Measurements from ENCODE around the gene TIMP3.
"Not testable (repeated sequence)": the region's sequence is repeated elsewhere in the genome, so short reads cannot be mapped to it uniquely, and the experiment has no call there.

Gene TIMP3

DNA sequence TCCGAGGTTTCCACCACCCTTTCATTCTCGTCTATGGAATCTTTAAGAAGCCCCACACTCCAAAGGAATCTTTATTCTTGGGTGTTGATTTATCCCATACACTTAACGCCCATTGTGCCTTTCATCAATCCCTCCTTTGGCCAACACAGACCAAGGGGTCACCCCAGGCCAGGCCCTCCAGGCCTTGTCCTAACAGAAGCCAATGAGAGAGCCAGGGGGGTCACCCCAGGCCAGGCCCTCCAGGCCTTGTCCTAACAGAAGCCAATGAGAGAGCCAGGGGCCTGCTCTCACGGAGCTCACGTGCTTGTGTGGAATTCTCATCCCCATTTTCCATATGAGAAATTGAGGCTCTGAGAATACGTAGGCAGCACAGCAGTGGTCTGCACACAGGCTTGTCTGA, 47.9 kb upstream of the TIMP3 start:
- H3K4me1 ChIP-seq (ENCODE audit: low read length) = no peaks in the 10 kb centered on the region
- H2AFZ ChIP-seq (ENCODE audit: low read length) = no peak overlapping the region
- no peaks in the 10 kb centered on the region for H3K9me3 ChIP-seq (replicated peaks; ENCODE audit: insufficient read depth, low read length)
- no peak overlapping the region for H3K4me2 ChIP-seq (ENCODE audit: low read depth, low read length)
- TF ChIP-seq EZH2 (optimal IDR thresholded peaks at IDR 0.05; ENCODE audit: low read depth, low read length) = no peak
- TF ChIP-seq, protein P1, sequence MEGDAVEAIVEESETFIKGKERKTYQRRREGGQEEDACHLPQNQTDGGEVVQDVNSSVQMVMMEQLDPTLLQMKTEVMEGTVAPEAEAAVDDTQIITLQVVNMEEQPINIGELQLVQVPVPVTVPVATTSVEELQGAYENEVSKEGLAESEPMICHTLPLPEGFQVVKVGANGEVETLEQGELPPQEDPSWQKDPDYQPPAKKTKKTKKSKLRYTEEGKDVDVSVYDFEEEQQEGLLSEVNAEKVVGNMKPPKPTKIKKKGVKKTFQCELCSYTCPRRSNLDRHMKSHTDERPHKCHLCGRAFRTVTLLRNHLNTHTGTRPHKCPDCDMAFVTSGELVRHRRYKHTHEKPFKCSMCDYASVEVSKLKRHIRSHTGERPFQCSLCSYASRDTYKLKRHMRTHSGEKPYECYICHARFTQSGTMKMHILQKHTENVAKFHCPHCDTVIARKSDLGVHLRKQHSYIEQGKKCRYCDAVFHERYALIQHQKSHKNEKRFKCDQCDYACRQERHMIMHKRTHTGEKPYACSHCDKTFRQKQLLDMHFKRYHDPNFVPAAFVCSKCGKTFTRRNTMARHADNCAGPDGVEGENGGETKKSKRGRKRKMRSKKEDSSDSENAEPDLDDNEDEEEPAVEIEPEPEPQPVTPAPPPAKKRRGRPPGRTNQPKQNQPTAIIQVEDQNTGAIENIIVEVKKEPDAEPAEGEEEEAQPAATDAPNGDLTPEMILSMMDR (IDR thresholded peaks at IDR 0.05; ENCODE audit: low read length) = no peak
- TF ChIP-seq EZH2phosphoT487 (IDR thresholded peaks at IDR 0.05; ENCODE audit: low read length) = no peak
- no peaks in the 10 kb centered on the region for H3K27me3 ChIP-seq (replicated peaks; ENCODE audit: insufficient read depth, low read length)
- DNase-seq = no peak
- H4K20me1 ChIP-seq (ENCODE audit: insufficient read depth, low read length) = no peaks in the 10 kb centered on the region
- no peak overlapping the region for H3K27ac ChIP-seq (ENCODE audit: low read length)
- no peak overlapping the region for H3K4me3 ChIP-seq (ENCODE audit: low read length)
- H3K9ac ChIP-seq (ENCODE audit: low read length) = no peak overlapping the region
- H3K9me2 ChIP-seq (replicated peaks; ENCODE audit: insufficient read depth, low read length) = no peaks in the 10 kb centered on the region
- H3F3A ChIP-seq (ENCODE audit: insufficient read depth, low read length) = no peaks in the 10 kb centered on the region
- H3K36me3 ChIP-seq (replicated peaks; ENCODE audit: insufficient read depth, low read length) = no peaks in the 10 kb centered on the region
- H3K79me2 ChIP-seq (ENCODE audit: low read length) = no peaks in the 10 kb centered on the region

DNA sequence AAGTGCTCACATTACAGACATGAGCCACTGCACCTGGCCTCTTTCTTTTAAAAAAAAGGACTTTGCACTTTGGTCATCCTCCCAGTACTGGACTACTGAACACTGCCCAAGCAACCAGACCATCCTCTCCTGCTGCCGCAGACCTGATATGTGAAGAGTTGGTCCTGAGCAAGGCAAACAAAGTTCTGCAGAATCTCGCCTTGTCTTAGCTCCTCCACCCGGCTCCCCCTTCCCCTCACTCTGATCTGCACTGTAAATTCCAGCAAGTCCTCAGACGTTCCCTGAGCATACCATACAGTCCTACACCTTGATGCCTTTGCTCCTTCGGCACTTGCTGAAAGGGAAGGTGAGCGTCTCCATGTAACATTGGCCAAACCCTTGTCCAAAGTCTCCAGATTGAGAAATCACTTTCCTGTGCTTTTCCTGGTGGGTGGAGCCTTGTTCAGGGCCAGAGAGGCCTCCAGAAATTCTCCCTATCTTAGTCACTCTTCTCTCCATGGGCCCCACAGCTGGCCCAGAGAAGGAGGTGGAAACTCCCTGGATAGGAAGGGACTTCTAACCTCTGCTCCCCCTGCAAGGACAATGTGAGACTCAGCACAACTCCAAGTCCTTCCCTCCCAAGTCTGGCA, 47.0 kb upstream of the TIMP3 start:
- no peaks in the 10 kb centered on the region for H3K9me3 ChIP-seq (replicated peaks; ENCODE audit: insufficient read depth, low read length)
- H3F3A ChIP-seq (ENCODE audit: insufficient read depth, low read length) = no peaks in the 10 kb centered on the region
- H2AFZ ChIP-seq (ENCODE audit: low read length) = no peak overlapping the region
- no peak for TF ChIP-seq EZH2phosphoT487 (IDR thresholded peaks at IDR 0.05; ENCODE audit: low read length)
- no peak for TF ChIP-seq EZH2 (optimal IDR thresholded peaks at IDR 0.05; ENCODE audit: low read depth, low read length)
- TF ChIP-seq, protein P1 (IDR thresholded peaks at IDR 0.05; ENCODE audit: low read length) = no peak
- no peaks in the 10 kb centered on the region for H4K20me1 ChIP-seq (ENCODE audit: insufficient read depth, low read length)
- H3K4me2 ChIP-seq (ENCODE audit: low read depth, low read length) = no peak overlapping the region
- H3K36me3 ChIP-seq (replicated peaks; ENCODE audit: insufficient read depth, low read length) = no peaks in the 10 kb centered on the region
- H3K27ac ChIP-seq (ENCODE audit: low read length) = no peak overlapping the region
- no peak overlapping the region for H3K4me3 ChIP-seq (ENCODE audit: low read length)
- H3K79me2 ChIP-seq (ENCODE audit: low read length) = no peaks in the 10 kb centered on the region
- H3K9ac ChIP-seq (ENCODE audit: low read length) = no peak overlapping the region
- no peak for DNase-seq
- no peaks in the 10 kb centered on the region for H3K4me1 ChIP-seq (ENCODE audit: low read length)
- H3K27me3 ChIP-seq (replicated peaks; ENCODE audit: insufficient read depth, low read length) = no peaks in the 10 kb centered on the region
- no peaks in the 10 kb centered on the region for H3K9me2 ChIP-seq (replicated peaks; ENCODE audit: insufficient read depth, low read length)

DNA sequence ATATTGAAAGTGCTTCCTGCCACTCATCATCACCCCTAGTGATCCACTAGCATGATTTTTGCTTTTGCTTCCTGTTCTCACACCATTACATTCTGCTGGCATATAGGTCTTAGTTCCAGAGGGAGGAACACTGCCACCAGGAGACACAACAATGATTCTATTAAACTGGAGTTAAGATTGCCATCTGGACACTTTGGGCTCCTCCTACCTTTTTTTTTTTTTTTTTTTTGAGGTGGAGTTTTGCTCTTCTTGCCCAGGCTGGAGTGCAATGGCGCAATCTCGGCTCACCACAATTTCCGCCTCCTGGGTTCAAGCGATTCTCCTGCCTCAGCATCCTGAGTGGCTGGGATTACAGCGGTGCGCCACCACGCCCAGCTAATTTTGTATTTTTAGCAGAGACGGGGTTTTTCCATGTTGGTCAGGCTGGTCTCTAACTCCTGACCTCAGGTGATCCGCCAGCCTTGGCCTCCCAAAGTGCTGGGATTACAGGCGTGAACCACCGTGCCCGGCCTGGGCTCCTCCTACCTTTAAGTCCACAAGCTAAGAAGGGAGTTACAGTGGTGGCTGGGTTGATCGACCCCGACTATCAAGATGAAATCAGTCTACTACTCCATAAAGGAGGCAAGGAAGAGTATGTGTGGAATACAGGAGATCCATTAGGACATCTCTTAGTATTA, 44.3 kb upstream of the TIMP3 start:
- not testable (repeated sequence) for H3K4me3 ChIP-seq (ENCODE audit: low read length); H3K9ac ChIP-seq (ENCODE audit: low read length); H3K27me3 ChIP-seq (replicated peaks; ENCODE audit: insufficient read depth, low read length); H4K20me1 ChIP-seq (ENCODE audit: insufficient read depth, low read length); H3K9me2 ChIP-seq (replicated peaks; ENCODE audit: insufficient read depth, low read length); H3K9me3 ChIP-seq (replicated peaks; ENCODE audit: insufficient read depth, low read length); H3K36me3 ChIP-seq (replicated peaks; ENCODE audit: insufficient read depth, low read length); H3K4me2 ChIP-seq (ENCODE audit: low read depth, low read length); DNase-seq; H3K4me1 ChIP-seq (ENCODE audit: low read length); H3K79me2 ChIP-seq (ENCODE audit: low read length); H3K27ac ChIP-seq (ENCODE audit: low read length); H3F3A ChIP-seq (ENCODE audit: insufficient read depth, low read length); H2AFZ ChIP-seq (ENCODE audit: low read length)

DNA sequence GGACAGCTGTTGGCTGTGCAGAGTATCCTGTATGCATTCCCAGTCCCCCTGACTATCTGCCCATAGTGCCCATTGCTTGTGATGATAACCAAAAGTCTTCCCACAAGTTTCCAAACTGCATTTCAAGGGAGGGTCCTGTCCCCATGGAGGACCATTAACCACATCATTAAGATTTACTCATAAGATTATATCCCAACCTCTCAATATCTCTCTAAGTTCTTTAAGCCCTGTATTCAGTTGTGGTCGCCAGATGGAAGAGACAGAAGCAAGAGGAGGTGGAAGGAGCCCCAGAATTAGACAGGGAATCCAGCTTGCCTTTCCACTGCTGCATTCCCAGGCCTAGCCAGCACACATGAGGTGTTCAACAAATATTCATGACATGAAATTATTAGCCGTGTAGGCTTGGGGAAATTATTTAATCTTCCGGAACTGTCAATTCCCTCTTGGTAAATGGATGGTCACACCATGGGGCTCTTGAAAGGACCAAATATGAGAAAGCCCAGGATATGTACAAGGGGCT, 42.6 kb upstream of the TIMP3 start:
- no peaks in the 10 kb centered on the region for H3F3A ChIP-seq (ENCODE audit: insufficient read depth, low read length)
- H4K20me1 ChIP-seq (ENCODE audit: insufficient read depth, low read length) = no peaks in the 10 kb centered on the region
- H3K4me2 ChIP-seq (ENCODE audit: low read depth, low read length) = no peak overlapping the region
- no peaks in the 10 kb centered on the region for H3K27me3 ChIP-seq (replicated peaks; ENCODE audit: insufficient read depth, low read length)
- H3K4me1 ChIP-seq (ENCODE audit: low read length) = no peaks in the 10 kb centered on the region
- H3K4me3 ChIP-seq (ENCODE audit: low read length) = no peak overlapping the region
- no peak for DNase-seq
- H3K79me2 ChIP-seq (ENCODE audit: low read length) = no peaks in the 10 kb centered on the region
- H2AFZ ChIP-seq (ENCODE audit: low read length) = no peak overlapping the region
- no peak for TF ChIP-seq EZH2phosphoT487 (IDR thresholded peaks at IDR 0.05; ENCODE audit: low read length)
- TF ChIP-seq EZH2 (optimal IDR thresholded peaks at IDR 0.05; ENCODE audit: low read depth, low read length) = no peak
- H3K36me3 ChIP-seq (replicated peaks; ENCODE audit: insufficient read depth, low read length) = no peaks in the 10 kb centered on the region
- no peaks in the 10 kb centered on the region for H3K9me2 ChIP-seq (replicated peaks; ENCODE audit: insufficient read depth, low read length)
- no peak overlapping the region for H3K9ac ChIP-seq (ENCODE audit: low read length)
- no peak overlapping the region for H3K27ac ChIP-seq (ENCODE audit: low read length)
- no peaks in the 10 kb centered on the region for H3K9me3 ChIP-seq (replicated peaks; ENCODE audit: insufficient read depth, low read length)

Measured in MM.1S (cell line).